Measurements from ENCODE around the gene NUP214.

NUP214 gene

GRCh38 chr9:131233995-131234394 lies 108.6 kb downstream of the NUP214 start:
- Histone ChIP-seq H3K27me3 (replicated peaks in 2 of 5; ENCODE audit: control insufficient read depth in 4 of 5, insufficient read depth in 5 of 5, low read length in 4 of 5) (no peaks in the 10 kb centered on the region), H3K4me3 (ENCODE audit: control insufficient read depth in 1 of 7, extremely low read depth in 1 of 7, insufficient read depth in 4 of 7, low read depth in 2 of 7, low read length in 6 of 7) (no peak overlapping the region), H3K9me3 (ENCODE audit: control extremely low read depth in 1 of 5, control insufficient read depth in 4 of 5, insufficient read depth in 2 of 5, low read depth in 1 of 5, low read length in 4 of 5) (no peaks in the 10 kb centered on the region), H3K36me3 (ENCODE audit: control insufficient read depth in 4 of 4, insufficient read depth in 4 of 4, low read length in 3 of 4) (peaks cover 6 to 65% (median 35%) of the 10 kb centered on the region in 4 experiments), H3K4me1 (ENCODE audit: control extremely low read depth in 1 of 4, control insufficient read depth in 4 of 4, insufficient read depth in 4 of 4, low read length in 3 of 4) (peaks cover 5 to 34% (median 29%) of the 10 kb centered on the region in 4 experiments), H3K27ac (ENCODE audit: insufficient read depth in 1 of 2, low read depth in 1 of 2, low read length in 2 of 2, poor library complexity in 1 of 2, severe bottlenecking in 2 of 2) (no peak overlapping the region)
- no peak for DNase-seq
- CTCF ChIA-PET, result interaction anchor here (1.7 kb wide), 1 partner anchor 19 kb away, joined by 4 read pairs; no protein-coding TSS in a partner anchor
- 98% methylated on average over 8 of the region's 9 CpGs for WGBS (ENCODE audit: insufficient coverage)
- POLR2A ChIA-PET, result no interaction called here

GRCh38 chr9:131234799-131235479 lies 109.6 kb downstream of the NUP214 start:
- ChIA-PET POLR2A (no interaction called here), CTCF (interaction anchor here (0.5 to 2.7 kb wide), 8 partner anchors 13 to 236 kb away, joined by 3 to 13 read pairs (median 4); no protein-coding TSS in a partner anchor)
- no peak for DNase-seq
- WGBS (ENCODE audit: insufficient coverage), result 99% methylated on average over 12 of the region's 16 CpGs
- peaks cover 6 to 44% (median 39%) of the 10 kb centered on the region in 4 experiments for H3K4me1 ChIP-seq (ENCODE audit: control extremely low read depth in 1 of 4, control insufficient read depth in 4 of 4, insufficient read depth in 4 of 4, low read length in 3 of 4)
- H3K4me3 ChIP-seq (ENCODE audit: control insufficient read depth in 1 of 7, extremely low read depth in 1 of 7, insufficient read depth in 4 of 7, low read depth in 2 of 7, low read length in 6 of 7), result no peak overlapping the region
- H3K27ac ChIP-seq (ENCODE audit: insufficient read depth in 1 of 2, low read depth in 1 of 2, low read length in 2 of 2, poor library complexity in 1 of 2, severe bottlenecking in 2 of 2), result no peak overlapping the region
- no peaks in the 10 kb centered on the region for H3K27me3 ChIP-seq (replicated peaks in 2 of 5; ENCODE audit: control insufficient read depth in 4 of 5, insufficient read depth in 5 of 5, low read length in 4 of 5)
- no peaks in the 10 kb centered on the region for H3K9me3 ChIP-seq (ENCODE audit: control extremely low read depth in 1 of 5, control insufficient read depth in 4 of 5, insufficient read depth in 2 of 5, low read depth in 1 of 5, low read length in 4 of 5)
- H3K36me3 ChIP-seq (ENCODE audit: control insufficient read depth in 4 of 4, insufficient read depth in 4 of 4, low read length in 3 of 4), result peaks cover 6 to 57% (median 33%) of the 10 kb centered on the region in 4 experiments

- H3K4me3 ChIP-seq (ENCODE audit: control insufficient read depth in 1 of 7, extremely low read depth in 1 of 7, insufficient read depth in 4 of 7, low read depth in 2 of 7, low read length in 6 of 7), result no peak overlapping the region
- H3K27ac ChIP-seq (ENCODE audit: insufficient read depth in 1 of 2, low read depth in 1 of 2, low read length in 2 of 2, poor library complexity in 1 of 2, severe bottlenecking in 2 of 2), result no peak overlapping the region
- WGBS (ENCODE audit: insufficient coverage), result 88% methylated on average over 9 of the region's 9 CpGs
- DNase-seq, result no peak
- peaks cover 11 to 49% (median 44%) of the 10 kb centered on the region in 4 experiments for H3K4me1 ChIP-seq (ENCODE audit: control extremely low read depth in 1 of 4, control insufficient read depth in 4 of 4, insufficient read depth in 4 of 4, low read length in 3 of 4)
- no peaks in the 10 kb centered on the region for H3K27me3 ChIP-seq (replicated peaks in 2 of 5; ENCODE audit: control insufficient read depth in 4 of 5, insufficient read depth in 5 of 5, low read length in 4 of 5)
- peaks cover 6 to 52% (median 30%) of the 10 kb centered on the region in 4 experiments for H3K36me3 ChIP-seq (ENCODE audit: control insufficient read depth in 4 of 4, insufficient read depth in 4 of 4, low read length in 3 of 4)
- ChIA-PET POLR2A (no interaction called here), CTCF (interaction anchor here (0.5 to 2.7 kb wide), 9 partner anchors 13 to 237 kb away, joined by 3 to 13 read pairs (median 3); no protein-coding TSS in a partner anchor)
- H3K9me3 ChIP-seq (ENCODE audit: control extremely low read depth in 1 of 5, control insufficient read depth in 4 of 5, insufficient read depth in 2 of 5, low read depth in 1 of 5, low read length in 4 of 5), result no peaks in the 10 kb centered on the region
Observed at GRCh38 chr9:131235480-131235851, 110.1 kb downstream of the NUP214 start.

GRCh38 chr9:131236161-131236560 lies 110.8 kb downstream of the NUP214 start:
- H3K4me1 ChIP-seq (ENCODE audit: control extremely low read depth in 1 of 4, control insufficient read depth in 4 of 4, insufficient read depth in 4 of 4, low read length in 3 of 4), result peaks cover 12 to 54% (median 51%) of the 10 kb centered on the region in 4 experiments
- no peaks in the 10 kb centered on the region for H3K9me3 ChIP-seq (ENCODE audit: control extremely low read depth in 1 of 5, control insufficient read depth in 4 of 5, insufficient read depth in 2 of 5, low read depth in 1 of 5, low read length in 4 of 5)
- peaks cover 6 to 47% (median 27%) of the 10 kb centered on the region in 4 experiments for H3K36me3 ChIP-seq (ENCODE audit: control insufficient read depth in 4 of 4, insufficient read depth in 4 of 4, low read length in 3 of 4)
- 99% methylated on average over 8 of the region's 8 CpGs for WGBS (ENCODE audit: insufficient coverage)
- no peaks in the 10 kb centered on the region for H3K27me3 ChIP-seq (replicated peaks in 2 of 5; ENCODE audit: control insufficient read depth in 4 of 5, insufficient read depth in 5 of 5, low read length in 4 of 5)
- no peak for DNase-seq
- H3K4me3 ChIP-seq (ENCODE audit: control insufficient read depth in 1 of 7, extremely low read depth in 1 of 7, insufficient read depth in 4 of 7, low read depth in 2 of 7, low read length in 6 of 7), result no peak overlapping the region
- CTCF ChIA-PET, result interaction anchor here (0.7 to 2.7 kb wide), 5 partner anchors 12 to 58 kb away, joined by 3 to 13 read pairs (median 5); no protein-coding TSS in a partner anchor
- POLR2A ChIA-PET, result interaction anchor here (0.5 to 0.6 kb wide), 2 partner anchors 34 to 266 kb away, joined by 3 to 4 read pairs; partner anchors contain the start of gene POMT1
- H3K27ac ChIP-seq (ENCODE audit: insufficient read depth in 1 of 2, low read depth in 1 of 2, low read length in 2 of 2, poor library complexity in 1 of 2, severe bottlenecking in 2 of 2), result no peak overlapping the region

DNA sequence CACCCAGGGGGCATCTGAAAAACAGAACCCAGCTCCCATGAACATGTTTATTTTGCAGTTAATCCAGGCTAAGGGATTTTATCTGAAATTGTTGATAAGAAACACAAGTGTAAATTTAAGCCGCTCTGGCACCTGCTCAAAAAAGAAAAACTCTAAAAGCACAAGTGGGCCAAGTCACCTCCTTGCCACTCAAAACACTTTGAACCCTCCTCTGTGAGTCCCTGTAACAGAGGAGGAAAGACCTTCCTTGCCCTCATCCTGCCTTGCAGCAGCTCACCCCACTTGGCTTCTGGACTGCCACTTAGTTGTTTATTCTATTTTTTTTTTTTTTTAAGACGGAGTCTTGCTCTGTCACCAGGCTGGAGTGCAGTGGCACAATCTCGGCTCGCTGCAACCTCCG lies 111.4 kb downstream of the NUP214 start:
- ChIA-PET CTCF (interaction anchor here (0.7 to 2.7 kb wide), 6 partner anchors 11 to 79 kb away, joined by 3 to 9 read pairs (median 4); partner anchors contain the start of gene FAM78A), POLR2A (interaction anchor here (0.6 to 2.8 kb wide), 3 partner anchors 18 to 266 kb away, joined by 3 to 20 read pairs (median 4); partner anchors contain the start of gene POMT1)
- 100% methylated on average over 3 of the region's 5 CpGs for WGBS (ENCODE audit: insufficient coverage)
- no peak for DNase-seq
- Histone ChIP-seq H3K9me3 (ENCODE audit: control extremely low read depth in 1 of 5, control insufficient read depth in 4 of 5, insufficient read depth in 2 of 5, low read depth in 1 of 5, low read length in 4 of 5) (no peaks in the 10 kb centered on the region), H3K4me1 (ENCODE audit: control extremely low read depth in 1 of 4, control insufficient read depth in 4 of 4, insufficient read depth in 4 of 4, low read length in 3 of 4) (peaks cover 12 to 59% (median 53%) of the 10 kb centered on the region in 4 experiments), H3K4me3 (ENCODE audit: control insufficient read depth in 1 of 7, extremely low read depth in 1 of 7, insufficient read depth in 4 of 7, low read depth in 2 of 7, low read length in 6 of 7) (no peak overlapping the region), H3K27me3 (replicated peaks in 2 of 5; ENCODE audit: control insufficient read depth in 4 of 5, insufficient read depth in 5 of 5, low read length in 4 of 5) (no peaks in the 10 kb centered on the region), H3K36me3 (ENCODE audit: control insufficient read depth in 4 of 4, insufficient read depth in 4 of 4, low read length in 3 of 4) (peaks cover 6 to 43% (median 25%) of the 10 kb centered on the region in 4 experiments), H3K27ac (ENCODE audit: insufficient read depth in 1 of 2, low read depth in 1 of 2, low read length in 2 of 2, poor library complexity in 1 of 2, severe bottlenecking in 2 of 2) (no peak overlapping the region)

DNA sequence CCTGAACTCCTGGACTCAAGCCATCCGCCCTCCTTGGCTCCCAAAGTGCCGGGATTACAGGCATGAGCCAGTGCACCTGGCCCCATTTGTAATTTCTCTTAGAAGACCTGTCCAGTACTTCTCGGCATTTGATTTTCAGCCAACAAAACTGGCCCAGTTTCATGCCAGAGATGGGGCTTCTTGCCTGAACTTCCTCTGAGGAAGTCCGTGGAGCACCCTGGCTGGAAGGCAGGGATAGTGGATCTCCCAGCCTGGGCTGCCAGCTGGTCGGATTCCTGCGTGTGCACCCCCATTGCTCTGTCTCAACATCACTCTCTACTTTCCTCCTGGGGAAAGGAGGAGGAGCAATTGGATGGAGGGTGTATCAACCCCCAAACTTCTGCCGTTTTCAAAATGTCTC lies 111.9 kb downstream of the NUP214 start:
- Histone ChIP-seq H3K27ac (ENCODE audit: insufficient read depth in 1 of 2, low read depth in 1 of 2, low read length in 2 of 2, poor library complexity in 1 of 2, severe bottlenecking in 2 of 2) (peak overlapping the region in 1 of 2 experiments; percentile 81), H3K4me3 (ENCODE audit: control insufficient read depth in 1 of 7, extremely low read depth in 1 of 7, insufficient read depth in 4 of 7, low read depth in 2 of 7, low read length in 6 of 7) (peak overlapping the region in 2 of 7 experiments; percentile 54 to 60), H3K36me3 (ENCODE audit: control insufficient read depth in 4 of 4, insufficient read depth in 4 of 4, low read length in 3 of 4) (peaks cover 6 to 38% (median 21%) of the 10 kb centered on the region in 4 experiments), H3K9me3 (ENCODE audit: control extremely low read depth in 1 of 5, control insufficient read depth in 4 of 5, insufficient read depth in 2 of 5, low read depth in 1 of 5, low read length in 4 of 5) (no peaks in the 10 kb centered on the region), H3K27me3 (replicated peaks in 2 of 5; ENCODE audit: control insufficient read depth in 4 of 5, insufficient read depth in 5 of 5, low read length in 4 of 5) (no peaks in the 10 kb centered on the region), H3K4me1 (ENCODE audit: control extremely low read depth in 1 of 4, control insufficient read depth in 4 of 4, insufficient read depth in 4 of 4, low read length in 3 of 4) (peaks cover 12 to 59% (median 53%) of the 10 kb centered on the region in 4 experiments)
- no peak for DNase-seq
- 73% methylated on average over 6 of the region's 7 CpGs for WGBS (ENCODE audit: insufficient coverage)
- CTCF ChIA-PET, result interaction anchor here (0.7 to 2.7 kb wide), 5 partner anchors 8 to 79 kb away, joined by 3 to 26 read pairs (median 6); partner anchors contain the start of gene FAM78A
- POLR2A ChIA-PET, result interaction anchor here (1.0 to 2.8 kb wide), 3 partner anchors 17 to 21 kb away, joined by 4 to 20 read pairs (median 4); no protein-coding TSS in a partner anchor
